GM12878 (cell line): Measurements from ENCODE around the gene NUDT6. TPM values are rescaled to one million over a fixed set of nuclear protein-coding genes. Genes with fewer than 3 reads are reported as not detected.

Experiments used
- ATAC-seq: fragments of 200-7000 bp; cut with Tn5 transposase; 3 replicates; pipeline ENCODE4 v1.9.1; 2020; ENCODE audit warnings: mild to moderate bottlenecking, moderate library complexity
- BruUV-seq: library from RNA; stranded (reverse); fragments of 400-500 nt; replicated peaks from 2 replicates; lab custom pipeline; 2021; lab: Mats Ljungman, UMichigan
- CTCF ChIA-PET: fragments of 300-600 bp; sonication (Branson Sonifier 250); formaldehyde crosslinking; extraction: SDS; loops from one replicate; lab custom pipeline; 2021; ENCODE audit warnings: inconsistent platforms; lab: Yijun Ruan, JAX
- POLR2A ChIA-PET: fragments of 350-600 bp; formaldehyde crosslinking; extraction: SDS; loops from one replicate; lab custom pipeline; 2021; ENCODE audit warnings: inconsistent platforms; lab: Charles Lee
- RAD21 ChIA-PET: fragments of 300-600 bp; sonication (Branson Sonifier 250); formaldehyde crosslinking; loops from one replicate; lab custom pipeline; 2023; ENCODE audit warnings: antibody characterized with exemption; ENCODE audit not compliant: unreplicated experiment; lab: Charles Lee
- SMC1A ChIA-PET: fragments of 300-600 bp; sonication (Branson Sonifier 250); formaldehyde crosslinking; loops from one replicate; lab custom pipeline; 2023; ENCODE audit not compliant: unreplicated experiment, uncharacterized antibody; lab: Charles Lee
- DNase-seq: peaks from one replicate; pipeline ENCODE4 v3.0.0-alpha.2; 2011; ENCODE audit warnings: low read depth, low spot score
- FAIRE-seq: peaks from 3 replicates; lab custom pipeline; 2011; peaks lifted over from hg19 to GRCh38; lab: Jason Lieb, UNC
- H2AFZ ChIP-seq: 2 replicates; pipeline ENCODE4 v1.6.0; 2011; ENCODE audit warnings: low read depth, low read length, control low read depth; ENCODE audit not compliant: control insufficient read depth
- H3K27ac ChIP-seq: 2 replicates; pipeline ENCODE4 v1.5.1; 2011; ENCODE audit warnings: control low read depth; ENCODE audit not compliant: control insufficient read depth, insufficient read depth
- H3K27me3 ChIP-seq, 2 experiments: replicated peaks in 1 of 2; 2 replicates each; pipeline versions ENCODE4 v1.6.0 to v1.6.1; 2011; ENCODE audit warnings: low read length in 1 of 2; ENCODE audit not compliant: control insufficient read depth in 2 of 2, insufficient read depth in 2 of 2
- H3K36me3 ChIP-seq, 2 experiments: 2 replicates each; pipeline ENCODE4 v1.5.1; 2011; ENCODE audit warnings: low read length in 1 of 2; ENCODE audit not compliant: control insufficient read depth in 2 of 2, insufficient read depth in 2 of 2
- H3K4me1 ChIP-seq: 2 replicates; pipeline ENCODE4 v1.6.1; 2011; ENCODE audit warnings: mild to moderate bottlenecking, low read length, moderate library complexity, mixed read lengths; ENCODE audit not compliant: control insufficient read depth, insufficient read depth
- H3K4me2 ChIP-seq: 2 replicates; pipeline ENCODE4 v1.6.0; 2011; ENCODE audit warnings: control low read depth; ENCODE audit not compliant: control insufficient read depth, insufficient read depth
- H3K4me3 ChIP-seq: fragments of 200-600 bp; sonication (generic); 2 replicates; pipeline ENCODE4 v1.5.1; 2016
- H3K79me2 ChIP-seq: 2 replicates; pipeline ENCODE4 v1.6.0; 2011; ENCODE audit warnings: low read length; ENCODE audit not compliant: control insufficient read depth, insufficient read depth
- H3K9ac ChIP-seq: 2 replicates; pipeline ENCODE4 v1.8.0; 2011; ENCODE audit warnings: low read length, control low read depth, mixed read lengths; ENCODE audit not compliant: control insufficient read depth, insufficient read depth
- H3K9me3 ChIP-seq: replicated peaks from 3 replicates; pipeline ENCODE4 v1.5.1; 2011; ENCODE audit warnings: mild to moderate bottlenecking, low read length; ENCODE audit not compliant: control insufficient read depth, insufficient read depth
- H4K20me1 ChIP-seq: 2 replicates; pipeline ENCODE4 v1.6.0; 2011; ENCODE audit not compliant: control insufficient read depth, insufficient read depth
- DPF2 ChIP-seq: fragments of 450-650 bp; IDR thresholded peaks from 2 replicates; pipeline ENCODE4 v1.6.1; 2017; ENCODE audit warnings: mild to moderate bottlenecking
- FOS ChIP-seq: IDR thresholded peaks from 3 replicates; pipeline ENCODE4 v1.6.1; 2011; ENCODE audit warnings: borderline replicate concordance; ENCODE audit not compliant: insufficient read length; ENCODE audit errors: extremely low read depth
- POLR2AphosphoS5 ChIP-seq: IDR thresholded peaks from 2 replicates; pipeline ENCODE4 v1.6.1; 2011; ENCODE audit warnings: mild to moderate bottlenecking, low read length, inconsistent platforms
- in situ Hi-C: fragments of 300-500 bp; cut with MboI; formaldehyde crosslinking; loops from 9 replicates; pipeline ENCODE4 v1.14.3; 2018; ENCODE audit warnings: mixed read lengths
- intact Hi-C: fragments of 100-400 bp; cut with micrococcal nuclease; formaldehyde crosslinking; loops from one replicate; pipeline ENCODE4 v1.14.2; 2022; ENCODE audit not compliant: unreplicated experiment
- polyA plus RNA-seq, 11 experiments: library from polyadenylated mRNA; depleted of rRNA in 4 of 11; unstranded in 6 of 11; stranded (reverse) in 5 of 11; fragments of >200 nt; fragmentation: Nextera tagmentation in 4 of 11; fragmentation: Illumina TruSeq in 1 of 11; extraction: Ambion mirVana in 4 of 11; extraction: Trizol in 1 of 11; gene quantifications; 1 replicate in 1 of 11; 2 replicates in 10 of 11; pipeline versions ENCODE4 v1.2.1 to v1.2.3, GENCODE V29; 2011 to 2016; ENCODE audit warnings: inconsistent platforms in 2 of 11, missing spikeins in 2 of 11, low read depth in 1 of 11
- total RNA-seq, 4 experiments: library from RNA; depleted of rRNA in 3 of 4; stranded (reverse); fragments of >200 nt in 3 of 4; fragmentation: Illumina TruSeq in 1 of 4; extraction: Trizol in 1 of 4; gene quantifications; 2 replicates each; pipeline versions ENCODE4 v1.2.1 to v1.2.3, GENCODE V29; 2013 to 2021
- TF ChIP-seq, protein P1 (sequence below): fragments of 450-650 bp; IDR thresholded peaks from 2 replicates; pipeline ENCODE4 v1.6.1; 2017; ENCODE audit warnings: borderline replicate concordance
- TF ChIP-seq, protein P2 (sequence below): IDR thresholded peaks from 2 replicates; pipeline ENCODE4 v1.6.1; 2012; ENCODE audit warnings: improper control_type of control experiment, low read depth, low read length; ENCODE audit not compliant: insufficient replicate concordance
- TF ChIP-seq, protein P3 (sequence below): IDR thresholded peaks from 2 replicates; pipeline ENCODE4 v1.6.1; 2011; ENCODE audit warnings: low read depth, low read length, improper control_type of control experiment, borderline replicate concordance
- TF ChIP-seq, protein P4 (sequence below): IDR thresholded peaks from 2 replicates; pipeline ENCODE4 v1.6.1; 2012; ENCODE audit warnings: low read depth, low read length, improper control_type of control experiment
- TF ChIP-seq, protein P5 (sequence below): fragments of 450-650 bp; IDR thresholded peaks from 2 replicates; pipeline ENCODE4 v1.6.1; 2016; ENCODE audit warnings: mild to moderate bottlenecking

The NUDT6 gene
- total and polyA plus RNA-seq, 10 of the 15 experiments (the other 5 are each of a cell fraction or from before 2014, with no cell fraction given) = 3.9 to 12.4 (median 6.8) TPM

DNA sequence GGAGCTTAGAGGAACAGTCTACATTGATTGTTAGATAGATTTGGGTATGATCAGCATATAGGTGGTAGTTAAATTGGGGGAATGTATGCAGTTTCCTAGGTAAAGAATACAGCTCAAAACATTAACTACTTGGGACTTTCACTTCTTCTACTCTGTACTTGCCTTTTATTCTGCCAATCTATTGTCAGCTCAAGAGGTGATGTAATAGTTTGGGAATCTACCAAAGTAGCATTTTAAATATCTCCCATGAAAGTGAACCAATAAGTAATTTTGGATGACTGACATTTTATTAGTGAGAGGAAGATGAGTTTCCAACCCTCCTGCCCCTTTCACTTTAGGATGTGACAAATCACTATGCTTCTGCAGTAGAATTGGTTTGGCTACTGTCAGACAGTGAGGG lies 43.4 kb downstream of the NUDT6 start:
- POLR2A ChIA-PET = interaction anchor here (0.6 kb wide), 1 partner anchor 317 kb away, joined by 3 read pairs; no protein-coding TSS in a partner anchor
- RAD21 ChIA-PET = no interaction called here
- H3K4me3 ChIP-seq = no peak overlapping the region
- BruUV-seq = no TSS peak
- H3K27me3 ChIP-seq = no peaks in the 10 kb centered on the region
- H3K4me1 ChIP-seq = no peaks in the 10 kb centered on the region
- no peak overlapping the region for H3K4me2 ChIP-seq
- CTCF ChIA-PET = no interaction called here
- no peak overlapping the region for H3K9ac ChIP-seq
- no peak for ATAC-seq
- no peak overlapping the region for H2AFZ ChIP-seq
- H3K27ac ChIP-seq = no peak overlapping the region
- no peak for FAIRE-seq
- H3K36me3 ChIP-seq = no peaks in the 10 kb centered on the region
- no peaks in the 10 kb centered on the region for H4K20me1 ChIP-seq
- intact Hi-C loops = no loop called here
- SMC1A ChIA-PET = interaction anchor here (1.2 kb wide), 1 partner anchor 21 kb away, joined by 3 read pairs; no protein-coding TSS in a partner anchor
- TF ChIP-seq, protein P1, sequence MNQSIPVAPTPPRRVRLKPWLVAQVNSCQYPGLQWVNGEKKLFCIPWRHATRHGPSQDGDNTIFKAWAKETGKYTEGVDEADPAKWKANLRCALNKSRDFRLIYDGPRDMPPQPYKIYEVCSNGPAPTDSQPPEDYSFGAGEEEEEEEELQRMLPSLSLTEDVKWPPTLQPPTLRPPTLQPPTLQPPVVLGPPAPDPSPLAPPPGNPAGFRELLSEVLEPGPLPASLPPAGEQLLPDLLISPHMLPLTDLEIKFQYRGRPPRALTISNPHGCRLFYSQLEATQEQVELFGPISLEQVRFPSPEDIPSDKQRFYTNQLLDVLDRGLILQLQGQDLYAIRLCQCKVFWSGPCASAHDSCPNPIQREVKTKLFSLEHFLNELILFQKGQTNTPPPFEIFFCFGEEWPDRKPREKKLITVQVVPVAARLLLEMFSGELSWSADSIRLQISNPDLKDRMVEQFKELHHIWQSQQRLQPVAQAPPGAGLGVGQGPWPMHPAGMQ = no peak
- TF ChIP-seq, protein P2, sequence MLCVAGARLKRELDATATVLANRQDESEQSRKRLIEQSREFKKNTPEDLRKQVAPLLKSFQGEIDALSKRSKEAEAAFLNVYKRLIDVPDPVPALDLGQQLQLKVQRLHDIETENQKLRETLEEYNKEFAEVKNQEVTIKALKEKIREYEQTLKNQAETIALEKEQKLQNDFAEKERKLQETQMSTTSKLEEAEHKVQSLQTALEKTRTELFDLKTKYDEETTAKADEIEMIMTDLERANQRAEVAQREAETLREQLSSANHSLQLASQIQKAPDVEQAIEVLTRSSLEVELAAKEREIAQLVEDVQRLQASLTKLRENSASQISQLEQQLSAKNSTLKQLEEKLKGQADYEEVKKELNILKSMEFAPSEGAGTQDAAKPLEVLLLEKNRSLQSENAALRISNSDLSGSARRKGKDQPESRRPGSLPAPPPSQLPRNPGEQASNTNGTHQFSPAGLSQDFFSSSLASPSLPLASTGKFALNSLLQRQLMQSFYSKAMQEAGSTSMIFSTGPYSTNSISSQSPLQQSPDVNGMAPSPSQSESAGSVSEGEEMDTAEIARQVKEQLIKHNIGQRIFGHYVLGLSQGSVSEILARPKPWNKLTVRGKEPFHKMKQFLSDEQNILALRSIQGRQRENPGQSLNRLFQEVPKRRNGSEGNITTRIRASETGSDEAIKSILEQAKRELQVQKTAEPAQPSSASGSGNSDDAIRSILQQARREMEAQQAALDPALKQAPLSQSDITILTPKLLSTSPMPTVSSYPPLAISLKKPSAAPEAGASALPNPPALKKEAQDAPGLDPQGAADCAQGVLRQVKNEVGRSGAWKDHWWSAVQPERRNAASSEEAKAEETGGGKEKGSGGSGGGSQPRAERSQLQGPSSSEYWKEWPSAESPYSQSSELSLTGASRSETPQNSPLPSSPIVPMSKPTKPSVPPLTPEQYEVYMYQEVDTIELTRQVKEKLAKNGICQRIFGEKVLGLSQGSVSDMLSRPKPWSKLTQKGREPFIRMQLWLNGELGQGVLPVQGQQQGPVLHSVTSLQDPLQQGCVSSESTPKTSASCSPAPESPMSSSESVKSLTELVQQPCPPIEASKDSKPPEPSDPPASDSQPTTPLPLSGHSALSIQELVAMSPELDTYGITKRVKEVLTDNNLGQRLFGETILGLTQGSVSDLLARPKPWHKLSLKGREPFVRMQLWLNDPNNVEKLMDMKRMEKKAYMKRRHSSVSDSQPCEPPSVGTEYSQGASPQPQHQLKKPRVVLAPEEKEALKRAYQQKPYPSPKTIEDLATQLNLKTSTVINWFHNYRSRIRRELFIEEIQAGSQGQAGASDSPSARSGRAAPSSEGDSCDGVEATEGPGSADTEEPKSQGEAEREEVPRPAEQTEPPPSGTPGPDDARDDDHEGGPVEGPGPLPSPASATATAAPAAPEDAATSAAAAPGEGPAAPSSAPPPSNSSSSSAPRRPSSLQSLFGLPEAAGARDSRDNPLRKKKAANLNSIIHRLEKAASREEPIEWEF = no peak
- TF ChIP-seq FOS (no peak), POLR2AphosphoS5 (no peak), DPF2 (no peak)
- TF ChIP-seq, protein P3, sequence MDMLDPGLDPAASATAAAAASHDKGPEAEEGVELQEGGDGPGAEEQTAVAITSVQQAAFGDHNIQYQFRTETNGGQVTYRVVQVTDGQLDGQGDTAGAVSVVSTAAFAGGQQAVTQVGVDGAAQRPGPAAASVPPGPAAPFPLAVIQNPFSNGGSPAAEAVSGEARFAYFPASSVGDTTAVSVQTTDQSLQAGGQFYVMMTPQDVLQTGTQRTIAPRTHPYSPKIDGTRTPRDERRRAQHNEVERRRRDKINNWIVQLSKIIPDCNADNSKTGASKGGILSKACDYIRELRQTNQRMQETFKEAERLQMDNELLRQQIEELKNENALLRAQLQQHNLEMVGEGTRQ = no peak
- TF ChIP-seq, protein P4, sequence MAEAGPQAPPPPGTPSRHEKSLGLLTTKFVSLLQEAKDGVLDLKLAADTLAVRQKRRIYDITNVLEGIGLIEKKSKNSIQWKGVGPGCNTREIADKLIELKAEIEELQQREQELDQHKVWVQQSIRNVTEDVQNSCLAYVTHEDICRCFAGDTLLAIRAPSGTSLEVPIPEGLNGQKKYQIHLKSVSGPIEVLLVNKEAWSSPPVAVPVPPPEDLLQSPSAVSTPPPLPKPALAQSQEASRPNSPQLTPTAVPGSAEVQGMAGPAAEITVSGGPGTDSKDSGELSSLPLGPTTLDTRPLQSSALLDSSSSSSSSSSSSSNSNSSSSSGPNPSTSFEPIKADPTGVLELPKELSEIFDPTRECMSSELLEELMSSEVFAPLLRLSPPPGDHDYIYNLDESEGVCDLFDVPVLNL = no peak
- TF ChIP-seq, protein P5, sequence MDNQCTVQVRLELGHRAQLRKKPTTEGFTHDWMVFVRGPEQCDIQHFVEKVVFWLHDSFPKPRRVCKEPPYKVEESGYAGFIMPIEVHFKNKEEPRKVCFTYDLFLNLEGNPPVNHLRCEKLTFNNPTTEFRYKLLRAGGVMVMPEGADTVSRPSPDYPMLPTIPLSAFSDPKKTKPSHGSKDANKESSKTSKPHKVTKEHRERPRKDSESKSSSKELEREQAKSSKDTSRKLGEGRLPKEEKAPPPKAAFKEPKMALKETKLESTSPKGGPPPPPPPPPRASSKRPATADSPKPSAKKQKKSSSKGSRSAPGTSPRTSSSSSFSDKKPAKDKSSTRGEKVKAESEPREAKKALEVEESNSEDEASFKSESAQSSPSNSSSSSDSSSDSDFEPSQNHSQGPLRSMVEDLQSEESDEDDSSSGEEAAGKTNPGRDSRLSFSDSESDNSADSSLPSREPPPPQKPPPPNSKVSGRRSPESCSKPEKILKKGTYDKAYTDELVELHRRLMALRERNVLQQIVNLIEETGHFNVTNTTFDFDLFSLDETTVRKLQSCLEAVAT = no peak
- TF ChIP-seq, all 136 proteins: peak for 0
- DNase-seq = no peak
- Histone ChIP-seq H3K79me2 (no peaks in the 10 kb centered on the region), H3K9me3 (peaks cover 5% of the 10 kb centered on the region; the same call in 2 of the 3 replicates)
- in situ Hi-C loops = no loop called here
